ENCODE measurements around the gene DAPK1.

DNA sequence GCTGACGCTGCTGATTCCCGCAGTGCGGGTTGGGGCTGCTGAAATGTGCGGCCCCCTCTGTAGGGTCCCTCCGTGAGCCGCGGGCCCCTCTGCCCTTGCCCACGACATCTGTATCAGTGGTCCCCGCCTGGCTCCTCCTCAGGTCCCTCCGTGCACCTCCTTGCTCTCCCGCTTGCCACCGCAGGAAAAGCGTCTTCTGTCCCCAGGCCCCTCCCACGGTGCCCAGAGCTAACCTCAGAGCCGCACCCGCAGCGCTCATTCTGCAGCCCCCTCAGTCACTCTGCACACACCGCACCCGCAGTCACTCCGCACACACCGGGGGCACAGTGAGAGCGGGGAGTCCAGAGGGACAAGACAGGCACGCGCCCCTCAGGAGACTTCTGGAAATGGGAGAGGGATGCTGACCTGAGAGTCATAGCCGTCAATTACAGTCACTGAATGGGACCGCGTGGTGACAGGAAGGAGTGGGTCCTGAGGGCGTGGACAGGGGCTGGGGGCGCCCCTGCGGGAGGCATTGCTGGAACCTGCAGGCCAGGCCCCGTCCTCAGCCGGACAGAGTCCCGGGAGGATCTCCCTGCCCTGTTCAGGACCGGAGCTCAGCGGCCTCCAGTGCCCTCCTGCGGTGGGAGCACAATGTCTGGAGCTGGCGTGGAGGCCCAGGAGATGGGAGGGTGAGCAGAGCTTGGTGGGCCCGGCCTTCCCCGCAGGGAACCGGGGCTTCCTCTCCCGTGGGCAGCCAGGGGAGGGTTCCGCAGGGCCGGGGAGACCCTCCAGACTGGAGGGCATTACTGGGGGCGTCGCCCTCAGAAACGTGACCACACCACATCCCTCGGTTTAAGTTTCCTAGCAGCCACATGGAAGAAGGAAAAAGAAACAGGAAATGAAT is 162.1 kb downstream of the DAPK1 start:
- no peak for TF ChIP-seq CTCF (IDR thresholded peaks at IDR 0.05; ENCODE audit: poor library complexity, severe bottlenecking)
- no peak for TF ChIP-seq POLR2AphosphoS5 (IDR thresholded peaks at IDR 0.05)
- TF ChIP-seq EZH2 (IDR thresholded peaks at IDR 0.05; ENCODE audit: borderline replicate concordance, insufficient read depth, low read length, poor library complexity, severe bottlenecking): no peak
- no peak for TF ChIP-seq RAD21 (conservative IDR thresholded peaks at IDR 0.05)
- no peak for TF ChIP-seq EP300 (conservative IDR thresholded peaks at IDR 0.05; ENCODE audit: poor library complexity, severe bottlenecking)
